ENCODE data around the gene JADE2.

DNA sequence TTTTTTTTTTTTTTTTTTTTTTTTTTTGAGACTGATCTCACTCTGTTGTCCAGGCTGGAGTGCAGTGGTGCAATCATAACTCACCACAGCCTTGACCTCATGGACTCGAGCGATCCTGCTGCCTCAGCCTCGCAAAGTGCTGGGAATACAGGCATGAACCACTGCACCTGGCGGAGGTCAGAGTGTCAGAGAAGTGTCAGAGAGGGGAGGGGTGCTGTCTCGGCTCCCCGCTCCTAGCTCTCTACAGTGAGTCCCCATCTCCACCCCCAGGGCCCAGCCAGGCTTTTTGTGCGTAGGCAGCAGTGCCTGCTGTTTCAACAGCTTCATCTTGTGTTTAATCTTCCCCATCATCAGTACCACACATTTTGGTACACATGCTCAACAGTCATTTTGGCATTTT is 68.9 kb downstream of the JADE2 start:
- TF ChIP-seq, protein P1, sequence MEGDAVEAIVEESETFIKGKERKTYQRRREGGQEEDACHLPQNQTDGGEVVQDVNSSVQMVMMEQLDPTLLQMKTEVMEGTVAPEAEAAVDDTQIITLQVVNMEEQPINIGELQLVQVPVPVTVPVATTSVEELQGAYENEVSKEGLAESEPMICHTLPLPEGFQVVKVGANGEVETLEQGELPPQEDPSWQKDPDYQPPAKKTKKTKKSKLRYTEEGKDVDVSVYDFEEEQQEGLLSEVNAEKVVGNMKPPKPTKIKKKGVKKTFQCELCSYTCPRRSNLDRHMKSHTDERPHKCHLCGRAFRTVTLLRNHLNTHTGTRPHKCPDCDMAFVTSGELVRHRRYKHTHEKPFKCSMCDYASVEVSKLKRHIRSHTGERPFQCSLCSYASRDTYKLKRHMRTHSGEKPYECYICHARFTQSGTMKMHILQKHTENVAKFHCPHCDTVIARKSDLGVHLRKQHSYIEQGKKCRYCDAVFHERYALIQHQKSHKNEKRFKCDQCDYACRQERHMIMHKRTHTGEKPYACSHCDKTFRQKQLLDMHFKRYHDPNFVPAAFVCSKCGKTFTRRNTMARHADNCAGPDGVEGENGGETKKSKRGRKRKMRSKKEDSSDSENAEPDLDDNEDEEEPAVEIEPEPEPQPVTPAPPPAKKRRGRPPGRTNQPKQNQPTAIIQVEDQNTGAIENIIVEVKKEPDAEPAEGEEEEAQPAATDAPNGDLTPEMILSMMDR (IDR thresholded peaks at IDR 0.05): no peak
- TF ChIP-seq POLR2A (IDR thresholded peaks at IDR 0.05): no peak
- TF ChIP-seq POLR2AphosphoS5 (IDR thresholded peaks at IDR 0.05): no peak

Measured in stomach (tissue), 4 donors.